Prostate gland (tissue), 2 donors: ENCODE data around the gene SYT7.

Experiments used
- CTCF ChIP-seq, 4 experiments: fragments of 200-600 bp in 2 of 4; fragments of 450-650 bp in 2 of 4; sonication (generic) in 2 of 4; IDR thresholded peaks; 1 replicate in 3 of 4; 2 replicates in 1 of 4; pipeline ENCODE4 v1.5.1; 2016 to 2019; ENCODE audit warnings: antibody characterized with exemption in 4 of 4, mild to moderate bottlenecking in 2 of 4, moderate library complexity in 2 of 4
- POLR2A ChIP-seq: fragments of 450-650 bp; IDR thresholded peaks from one replicate; pipeline ENCODE4 v1.6.1; 2016; ENCODE audit warnings: antibody characterized with exemption, mild to moderate bottlenecking

DNA sequence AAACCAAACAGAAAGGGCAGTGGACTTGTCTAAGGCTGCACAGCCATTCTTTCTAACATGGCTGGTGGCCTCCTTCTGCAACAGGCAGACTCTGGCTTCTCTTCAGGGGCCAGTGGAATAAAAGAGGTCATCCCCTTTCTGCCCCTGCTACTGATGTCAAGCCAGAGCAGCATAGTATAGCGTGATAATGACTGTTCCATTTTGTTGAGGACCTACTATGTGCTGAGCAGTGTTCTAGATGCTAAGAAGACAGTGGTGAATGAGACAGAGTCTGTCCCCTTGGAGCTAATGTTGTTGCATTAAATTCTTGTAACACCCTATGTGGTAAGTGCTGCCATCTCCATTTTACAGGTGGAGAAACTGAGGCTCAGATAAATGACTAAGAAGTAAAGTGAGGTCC is 15.7 kb upstream of the SYT7 start:
- no peak for TF ChIP-seq CTCF (IDR thresholded peaks at IDR 0.05)
- no peak for TF ChIP-seq POLR2A
